H1 (cell line): Measurements from ENCODE around the gene FHIT. TPM values are rescaled to one million over a fixed set of nuclear protein-coding genes. Genes with fewer than 3 reads are reported as not detected.

Experiments used
- CTCF ChIA-PET: fragments of 300-600 bp; sonication (Branson Sonifier 250); formaldehyde crosslinking; loops from one replicate; lab custom pipeline; 2021; ENCODE audit not compliant: partially characterized antibody; lab: Charles Lee
- POLR2A ChIA-PET: fragments of 300-600 bp; sonication (Branson Sonifier 250); formaldehyde crosslinking; loops from one replicate; lab custom pipeline; 2021; ENCODE audit warnings: inconsistent platforms; ENCODE audit not compliant: partially characterized antibody; lab: Charles Lee
- DNase-seq, 2 experiments: peaks; one replicate each; pipeline versions ENCODE4 v3.0.0 to v3.0.0-alpha.2; 2010 to 2022; ENCODE audit warnings: low spot score in 2 of 2, low read depth in 1 of 2, mixed read lengths in 1 of 2
- FAIRE-seq: peaks from 2 replicates; lab custom pipeline; 2011; peaks lifted over from hg19 to GRCh38; lab: Jason Lieb, UNC
- H2AFZ ChIP-seq: 2 replicates; pipeline ENCODE4 v1.8.1; 2012; ENCODE audit warnings: low read length, inconsistent platforms
- H2AK5ac ChIP-seq: 2 replicates; pipeline ENCODE4 v1.6.1; 2013; ENCODE audit warnings: low read depth, low read length
- H2BK120ac ChIP-seq: replicated peaks from 2 replicates; pipeline ENCODE3; 2013; ENCODE audit warnings: low read depth, low read length, inconsistent platforms
- H2BK12ac ChIP-seq: 2 replicates; pipeline ENCODE4 v1.6.1; 2013; ENCODE audit warnings: low read depth, low read length
- H2BK15ac ChIP-seq: 2 replicates; pipeline ENCODE4 v1.6.1; 2013; ENCODE audit warnings: low read length
- H2BK20ac ChIP-seq: 2 replicates; pipeline ENCODE4 v1.6.1; 2013; ENCODE audit warnings: low read length
- H2BK5ac ChIP-seq: 2 replicates; pipeline ENCODE4 v1.6.1; 2013; ENCODE audit warnings: low read depth, low read length
- H3K14ac ChIP-seq: 2 replicates; pipeline ENCODE4 v1.6.1; 2013; ENCODE audit warnings: inconsistent platforms; ENCODE audit not compliant: insufficient read length
- H3K18ac ChIP-seq: 2 replicates; pipeline ENCODE4 v1.6.1; 2013; ENCODE audit warnings: low read length; ENCODE audit errors: extremely low read depth
- H3K23ac ChIP-seq: 2 replicates; pipeline ENCODE4 v1.6.1; 2013; ENCODE audit warnings: inconsistent platforms; ENCODE audit not compliant: insufficient read length
- H3K23me2 ChIP-seq: 2 replicates; pipeline ENCODE4 v1.6.1; 2013; ENCODE audit warnings: low read depth, low read length
- H3K27ac ChIP-seq: 2 replicates; pipeline ENCODE4 v1.6.1; 2011; ENCODE audit warnings: low read depth, low read length, inconsistent platforms
- H3K27me3 ChIP-seq, 4 experiments: replicated peaks in 1 of 4; 1 replicate in 1 of 4; 2 replicates in 3 of 4; pipeline versions ENCODE4 v1.6.1 to v1.8.1; 2011 to 2013; ENCODE audit warnings: low read length in 3 of 4, mild to moderate bottlenecking in 3 of 4, inconsistent platforms in 2 of 4, mixed read lengths in 2 of 4, moderate library complexity in 1 of 4; ENCODE audit not compliant: control insufficient read depth in 3 of 4, insufficient read depth in 3 of 4; ENCODE audit errors: extremely low read depth in 1 of 4
- H3K36me3 ChIP-seq, 4 experiments: 2 replicates each; pipeline versions ENCODE4 v1.6.1 to v1.8.1; 2011 to 2013; ENCODE audit warnings: mild to moderate bottlenecking in 4 of 4, low read length in 3 of 4, moderate library complexity in 2 of 4, control low read depth in 1 of 4, inconsistent platforms in 1 of 4; ENCODE audit not compliant: insufficient read depth in 4 of 4, control insufficient read depth in 2 of 4
- H3K4ac ChIP-seq: replicated peaks from 2 replicates; pipeline ENCODE3; 2013; ENCODE audit warnings: low read length, low read depth, mixed read lengths, inconsistent platforms; ENCODE audit not compliant: insufficient read length
- H3K4me1 ChIP-seq, 4 experiments: replicated peaks in 1 of 4; 1 replicate in 1 of 4; 2 replicates in 3 of 4; pipeline versions ENCODE4 v1.6.1 to v1.8.1; 2011 to 2013; ENCODE audit warnings: low read length in 3 of 4, inconsistent platforms in 2 of 4, mixed read lengths in 1 of 4; ENCODE audit not compliant: insufficient read depth in 4 of 4, control insufficient read depth in 3 of 4
- H3K4me2 ChIP-seq, 2 experiments: 2 replicates each; pipeline versions ENCODE4 v1.6.1 to v1.8.1; 2011 to 2013; ENCODE audit warnings: low read depth in 2 of 2, low read length in 2 of 2, control low read depth in 1 of 2, inconsistent platforms in 1 of 2, mild to moderate bottlenecking in 1 of 2; ENCODE audit not compliant: insufficient read depth in 1 of 2
- H3K4me3 ChIP-seq, 4 experiments: fragments of 200-600, 300-600 bp in 1 of 4; sonication (generic), shearing (Covaris generic), sonication (Bioruptor Twin) in 1 of 4; 2 replicates each; pipeline versions ENCODE4 v1.5.1 to v1.8.1; 2011 to 2016; ENCODE audit warnings: low read length in 4 of 4, low read depth in 3 of 4, control low read depth in 2 of 4, inconsistent platforms in 2 of 4, mild to moderate bottlenecking in 2 of 4, mixed read lengths in 1 of 4, moderate library complexity in 1 of 4; ENCODE audit not compliant: insufficient read depth in 2 of 4; ENCODE audit errors: extremely low read depth in 1 of 4
- H3K56ac ChIP-seq: replicated peaks from 2 replicates; pipeline ENCODE3; 2013; ENCODE audit warnings: low read depth, mild to moderate bottlenecking, mixed read lengths, low read length, inconsistent platforms; ENCODE audit not compliant: insufficient read length
- H3K79me1 ChIP-seq: 2 replicates; pipeline ENCODE4 v1.6.1; 2013; ENCODE audit warnings: low read depth, low read length, control low read depth
- H3K79me2 ChIP-seq, 2 experiments: 2 replicates each; pipeline versions ENCODE4 v1.6.1 to v1.8.1; 2012 to 2013; ENCODE audit warnings: low read length in 2 of 2, mild to moderate bottlenecking in 2 of 2, inconsistent platforms in 1 of 2; ENCODE audit not compliant: insufficient read depth in 2 of 2, control insufficient read depth in 1 of 2
- H3K9ac ChIP-seq, 4 experiments: replicated peaks in 1 of 4; 1 replicate in 1 of 4; 2 replicates in 3 of 4; pipeline versions ENCODE4 v1.6.1 to v1.8.1; 2011 to 2013; ENCODE audit warnings: low read depth in 3 of 4, low read length in 3 of 4, control low read depth in 2 of 4, mild to moderate bottlenecking in 2 of 4, moderate library complexity in 2 of 4, inconsistent platforms in 1 of 4; ENCODE audit errors: extremely low read depth in 1 of 4
- H3K9me3 ChIP-seq, 2 experiments: 2 replicates each; pipeline versions ENCODE4 v1.6.1 to v1.8.1; 2012 to 2013; ENCODE audit warnings: mild to moderate bottlenecking in 2 of 2, moderate library complexity in 2 of 2, control low read depth in 1 of 2, inconsistent platforms in 1 of 2, low read depth in 1 of 2, low read length in 1 of 2, mixed read lengths in 1 of 2; ENCODE audit not compliant: insufficient read depth in 2 of 2
- H4K20me1 ChIP-seq, 2 experiments: replicated peaks in 1 of 2; 2 replicates each; pipeline versions ENCODE3 to v1.8.1; 2011 to 2013; ENCODE audit warnings: inconsistent platforms in 2 of 2, low read length in 2 of 2, mild to moderate bottlenecking in 1 of 2; ENCODE audit not compliant: insufficient read depth in 2 of 2, control insufficient read depth in 1 of 2
- H4K5ac ChIP-seq: 2 replicates; pipeline ENCODE4 v1.6.1; 2013; ENCODE audit warnings: low read length, low read depth, mixed read lengths, inconsistent platforms; ENCODE audit not compliant: insufficient read length
- H4K8ac ChIP-seq: 2 replicates; pipeline ENCODE4 v1.8.0; 2013; ENCODE audit warnings: mild to moderate bottlenecking, moderate library complexity, low read length, inconsistent platforms; ENCODE audit not compliant: insufficient read depth; ENCODE audit errors: extremely low read depth
- H4K91ac ChIP-seq: replicated peaks from 2 replicates; pipeline ENCODE3; 2013; ENCODE audit warnings: low read length, mixed read lengths, inconsistent platforms; ENCODE audit not compliant: insufficient read length
- EP300 ChIP-seq, 2 experiments: IDR thresholded peaks; 1 replicate in 1 of 2; 2 replicates in 1 of 2; pipeline ENCODE4 v1.6.1; 2011 to 2012; ENCODE audit warnings: low read depth in 2 of 2, low read length in 2 of 2, mild to moderate bottlenecking in 2 of 2, borderline replicate concordance in 1 of 2, inconsistent platforms in 1 of 2, moderate library complexity in 1 of 2
- GABPA ChIP-seq: IDR thresholded peaks from 2 replicates; pipeline ENCODE4 v1.6.1; 2011; ENCODE audit warnings: mild to moderate bottlenecking, low read length, moderate library complexity, borderline replicate concordance; ENCODE audit not compliant: insufficient read depth
- TCF12 ChIP-seq: IDR thresholded peaks from 2 replicates; pipeline ENCODE4 v1.6.1; 2011; ENCODE audit warnings: low read depth, mild to moderate bottlenecking, low read length
- TEAD4 ChIP-seq: IDR thresholded peaks from 2 replicates; pipeline ENCODE4 v1.6.1; 2012; ENCODE audit warnings: low read depth, low read length, inconsistent platforms, mixed read lengths
- WGBS, 2 experiments: shearing (Covaris generic) in 1 of 2; methylation state at CpG; one replicate each; pipeline versions ENCODE4 v1.1.6 to v1.1.7; 2013 to 2015; ENCODE audit warnings: low lambda C conversion rate in 2 of 2, mixed read lengths in 2 of 2, inconsistent platforms in 1 of 2, low coverage in 1 of 2, missing lambda C conversion rate in 1 of 2; ENCODE audit not compliant: insufficient replicate concordance in 2 of 2, insufficient coverage in 1 of 2, insufficient read length in 1 of 2; ENCODE audit errors: extremely low coverage in 1 of 2, missing lambda C conversion rate in 1 of 2; 5-methylcytosine and 5-hydroxymethylcytosine counted together
- polyA plus RNA-seq, 7 experiments: library from polyadenylated mRNA; depleted of rRNA in 3 of 7; stranded (reverse) in 5 of 7; unstranded in 2 of 7; fragments of >200 nt in 5 of 7; fragments of 200-250 nt in 2 of 7; gene quantifications; 1 replicate in 5 of 7; 2 replicates in 1 of 7; 4 replicates in 1 of 7; pipeline versions ENCODE4 v1.2.1 to v1.2.3, GENCODE V29; 2011 to 2013; ENCODE audit warnings: missing spikeins in 2 of 7, mixed read lengths in 2 of 7
- total RNA-seq: library from RNA; stranded (reverse); fragmentation: NEBNext Ultra II Directional; extraction: Animal tissue kit (Norgen Biotek cat#: 25700); gene quantifications from 2 replicates; pipeline ENCODE4 v1.2.1, GENCODE V29; 2021

The FHIT gene
- total and polyA plus RNA-seq, 2 of the 8 experiments (the other 6 are each of a cell fraction or from before 2014, with no cell fraction given): 1.2 to 3.2 TPM

DNA sequence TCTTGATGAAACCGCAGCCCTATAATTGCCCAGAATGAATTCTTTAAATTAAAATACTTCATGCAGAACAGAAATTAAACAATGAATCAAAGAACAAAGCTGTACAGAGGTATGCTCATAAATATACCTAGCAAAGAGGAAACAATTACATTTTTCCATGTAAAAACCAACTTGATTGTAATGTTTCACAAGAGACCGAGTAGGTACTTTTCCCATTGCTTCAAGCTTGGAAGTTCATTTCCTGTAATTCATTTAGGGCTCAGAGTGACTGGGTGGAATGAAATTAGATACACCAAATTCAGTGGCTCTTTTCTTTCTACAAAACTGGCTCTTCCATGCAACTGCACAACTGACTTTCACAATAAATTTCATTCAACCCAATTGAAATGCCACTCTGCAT is 51.4 kb downstream of the FHIT start:
- DNase-seq (no peak), FAIRE-seq (no peak)
- H4K91ac ChIP-seq: no peak overlapping the region
- peaks cover 0 to 4% of the 10 kb centered on the region in 2 experiments; a peak in 1 of 4 replicates for H3K9me3 ChIP-seq
- CTCF ChIA-PET: interaction anchor here (1.2 kb wide), 1 partner anchor 27 kb away, joined by 3 read pairs; no protein-coding TSS in a partner anchor
- H3K23ac ChIP-seq: no peak overlapping the region
- WGBS, 2 experiments: 93% methylated on average over 2 of the region's 2 CpGs; no CpG with 5 or more reads in 1 of the 2 experiments
- H4K5ac ChIP-seq: no peak overlapping the region
- TF ChIP-seq GABPA (no peak), EP300 (IDR thresholded peaks at IDR 0.05; ENCODE audit: borderline replicate concordance in 1 of 2, low read depth in 2 of 2, low read length in 2 of 2) (no peak), TCF12 (no peak), TEAD4 (no peak)
- no peak overlapping the region for H4K8ac ChIP-seq
- no peaks in the 10 kb centered on the region; a peak in 1 of 8 replicates for H3K36me3 ChIP-seq
- POLR2A ChIA-PET: no interaction called here
- H4K20me1 ChIP-seq: no peaks in the 10 kb centered on the region
- no peak overlapping the region for H2BK12ac ChIP-seq
- H3K18ac ChIP-seq: no peak overlapping the region
- no peak overlapping the region for H3K4me3 ChIP-seq
- H3K27ac ChIP-seq: no peak overlapping the region
- no peak overlapping the region for H2BK15ac ChIP-seq
- H2AFZ ChIP-seq: no peak overlapping the region
- no peaks in the 10 kb centered on the region for H3K23me2 ChIP-seq
- H2BK20ac ChIP-seq: no peak overlapping the region
- no peaks in the 10 kb centered on the region for H3K79me1 ChIP-seq
- no peak overlapping the region for H3K4ac ChIP-seq
- no peak overlapping the region for H3K56ac ChIP-seq
- no peak overlapping the region for H3K14ac ChIP-seq
- no peak overlapping the region for H3K4me2 ChIP-seq
- no peaks in the 10 kb centered on the region for H3K27me3 ChIP-seq
- H3K9ac ChIP-seq: no peak overlapping the region
- H2BK120ac ChIP-seq: no peak overlapping the region
- no peaks in the 10 kb centered on the region for H3K79me2 ChIP-seq
- no peak overlapping the region for H2AK5ac ChIP-seq
- H3K4me1 ChIP-seq: no peaks in the 10 kb centered on the region; a peak in 1 of 7 replicates
- no peak overlapping the region for H2BK5ac ChIP-seq
